K562 (cell line): ENCODE results near the gene RAB24. TPM values are rescaled to one million over a fixed set of nuclear protein-coding genes. Genes with fewer than 3 reads are reported as not detected.

Experiments used
- ATAC-seq: fragments of 200-7000 bp; cut with Tn5 transposase; 3 replicates; pipeline ENCODE4 v1.9.1; 2020; ENCODE audit warnings: moderate library complexity
- BruUV-seq: library from RNA; stranded (reverse); fragments of 400-500 nt; replicated peaks from 2 replicates; lab custom pipeline; 2021; lab: Mats Ljungman, UMichigan
- CTCF ChIA-PET: fragments of 300-600 bp; formaldehyde crosslinking; extraction: SDS; loops from one replicate; lab custom pipeline; 2021; ENCODE audit warnings: low intra/inter-chr PET ratio; lab: Yijun Ruan, JAX
- POLR2A ChIA-PET: fragments of 300-600, 350-650 bp; sonication (Branson Sonifier 250); formaldehyde crosslinking; extraction: SDS; loops from one replicate; lab custom pipeline; 2021; ENCODE audit warnings: antibody characterized with exemption, inconsistent platforms; lab: Yijun Ruan, JAX
- DNase-seq, 4 experiments: peaks; one replicate each; pipeline versions ENCODE4 v3.0.0 to v3.0.0-alpha.2; 2011 to 2018; ENCODE audit warnings: low spot score in 3 of 4, mixed read lengths in 3 of 4; ENCODE audit errors: extremely low read depth in 1 of 4
- FAIRE-seq: peaks from 2 replicates; lab custom pipeline; 2011; peaks lifted over from hg19 to GRCh38; lab: Jason Lieb, UNC
- H2AFZ ChIP-seq: 2 replicates; pipeline ENCODE4 v1.6.0; 2011; ENCODE audit warnings: low read depth, low read length, control low read depth, inconsistent platforms
- H3K27ac ChIP-seq: fragments of 200-600 bp; 3 replicates; pipeline ENCODE4 v1.8.0; 2011; ENCODE audit warnings: low read depth, mild to moderate bottlenecking, control low read depth, inconsistent platforms, low read length, moderate library complexity, mixed read lengths; ENCODE audit errors: extremely low read depth
- H3K27me3 ChIP-seq, 2 experiments: fragments of 300-600 bp in 1 of 2; 2 replicates in 1 of 2; 3 replicates in 1 of 2; pipeline versions ENCODE4 v1.6.0 to v1.8.0; 2011; ENCODE audit warnings: inconsistent platforms in 2 of 2, low read length in 2 of 2, mild to moderate bottlenecking in 1 of 2, mixed read lengths in 1 of 2, moderate library complexity in 1 of 2; ENCODE audit not compliant: control insufficient read depth in 2 of 2, insufficient read depth in 2 of 2
- H3K36me3 ChIP-seq: fragments of 300-600 bp; 3 replicates; pipeline ENCODE4 v1.8.0; 2011; ENCODE audit warnings: mild to moderate bottlenecking, low read length, inconsistent platforms; ENCODE audit not compliant: control insufficient read depth, insufficient read depth
- H3K4me1 ChIP-seq, 2 experiments: fragments of 200-600 bp in 1 of 2; replicated peaks in 1 of 2; 2 replicates in 1 of 2; 3 replicates in 1 of 2; pipeline versions ENCODE4 v1.5.1 to v1.8.0; 2011; ENCODE audit warnings: inconsistent platforms in 2 of 2, low read length in 2 of 2, mild to moderate bottlenecking in 1 of 2, mixed read lengths in 1 of 2, moderate library complexity in 1 of 2; ENCODE audit not compliant: control insufficient read depth in 2 of 2, insufficient read depth in 2 of 2
- H3K4me2 ChIP-seq: 2 replicates; pipeline ENCODE4 v1.6.1; 2011; ENCODE audit warnings: low read length, control low read depth, inconsistent platforms, mixed read lengths; ENCODE audit not compliant: insufficient read depth
- H3K4me3 ChIP-seq: fragments of 200-600 bp; sonication (generic), shearing (Covaris generic); 2 replicates; pipeline ENCODE4 v1.5.1; 2016; ENCODE audit warnings: control low read depth, inconsistent platforms
- H3K79me2 ChIP-seq: fragments of 200-600 bp; 3 replicates; pipeline ENCODE4 v1.8.0; 2011; ENCODE audit warnings: low read length, inconsistent platforms; ENCODE audit not compliant: control insufficient read depth, insufficient read depth
- H3K9ac ChIP-seq, 2 experiments: 2 replicates each; pipeline versions ENCODE4 v1.6.0 to v1.6.1; 2011; ENCODE audit warnings: low read depth in 2 of 2, low read length in 2 of 2, control low read depth in 1 of 2, inconsistent platforms in 1 of 2, mild to moderate bottlenecking in 1 of 2, mixed read lengths in 1 of 2; ENCODE audit not compliant: insufficient read depth in 1 of 2
- H3K9me1 ChIP-seq: one replicate; pipeline ENCODE4 v1.6.0; 2011; ENCODE audit warnings: inconsistent platforms, mild to moderate bottlenecking, low read length, moderate library complexity; ENCODE audit not compliant: control insufficient read depth, insufficient read depth
- H3K9me3 ChIP-seq: replicated peaks from 2 replicates; pipeline ENCODE4 v1.5.1; 2011; ENCODE audit warnings: low read depth, low read length, inconsistent platforms; ENCODE audit not compliant: control insufficient read depth, insufficient read depth
- H4K20me1 ChIP-seq: replicated peaks from 2 replicates; pipeline ENCODE4 v1.6.1; 2011; ENCODE audit warnings: low read length, inconsistent platforms, mixed read lengths; ENCODE audit not compliant: control insufficient read depth, insufficient read depth
- BCL6 ChIP-seq: fragments of 250-450 bp; sonication (Bioruptor Pico); IDR thresholded peaks from 2 replicates; pipeline ENCODE4 v1.4.0; 2020
- CBFA2T3 ChIP-seq: fragments of 450-650 bp; IDR thresholded peaks from 2 replicates; pipeline ENCODE4 v1.6.1; 2017
- CHD2 ChIP-seq: IDR thresholded peaks from 2 replicates; pipeline ENCODE4 v1.6.1; 2011; ENCODE audit warnings: low read depth, low read length
- GATAD2B ChIP-seq: fragments of 450-650 bp; IDR thresholded peaks from 2 replicates; pipeline ENCODE4 v1.6.1; 2017; ENCODE audit warnings: mild to moderate bottlenecking, borderline replicate concordance
- SAFB2 ChIP-seq: fragments of 200-400 bp; formaldehyde crosslinking; IDR thresholded peaks from 2 replicates; pipeline ENCODE4 v1.6.1; 2018; ENCODE audit warnings: borderline replicate concordance, low read length, low read depth, moderate library complexity; ENCODE audit not compliant: severe bottlenecking
- ZNF232 ChIP-seq: sonication (generic); formaldehyde crosslinking; IDR thresholded peaks from 2 replicates; pipeline ENCODE4 v1.8.0; 2022; ENCODE audit warnings: mild to moderate bottlenecking, missing genetic modification reagents
- ZNF347 ChIP-seq: fragments of 450-650 bp; formaldehyde crosslinking; IDR thresholded peaks from 2 replicates; pipeline ENCODE4 v1.4.0; 2020; ENCODE audit warnings: low read depth, mild to moderate bottlenecking, moderate library complexity
- ZNF707 ChIP-seq: fragments of 250-450 bp; sonication (Bioruptor Pico); conservative IDR thresholded peaks from 2 replicates; pipeline ENCODE4 v1.8.0; 2022; ENCODE audit warnings: inconsistent platforms, mild to moderate bottlenecking, moderate library complexity
- WGBS: fragments of 100-300 bp; shearing (Covaris generic); methylation state at CpG from one replicate; pipeline ENCODE4 v1.1.6; 2016; ENCODE audit warnings: low coverage, mixed read lengths; ENCODE audit not compliant: insufficient coverage; ENCODE audit errors: missing lambda C conversion rate; 5-methylcytosine and 5-hydroxymethylcytosine counted together
- in situ Hi-C: fragments of 300-500 bp; cut with MboI; formaldehyde crosslinking; loops from 4 replicates; pipeline ENCODE4 v1.15.0; 2018; ENCODE audit warnings: inconsistent platforms, mixed read lengths
- intact Hi-C: fragments of 100-400 bp; cut with micrococcal nuclease; formaldehyde crosslinking; loops from 2 replicates; pipeline ENCODE4 v1.14.2; 2022
- polyA plus RNA-seq, 8 experiments: library from polyadenylated mRNA; depleted of rRNA in 4 of 8; stranded (reverse) in 5 of 8; unstranded in 3 of 8; fragments of >200 nt; fragmentation: Nextera tagmentation in 2 of 8; fragmentation: Illumina TruSeq in 1 of 8; extraction: Ambion mirVana in 2 of 8; extraction: Trizol in 1 of 8; gene quantifications; 2 replicates each; pipeline versions ENCODE4 v1.2.1 to v1.2.3, GENCODE V29; 2011 to 2014; ENCODE audit warnings: inconsistent platforms in 1 of 8, missing spikeins in 1 of 8
- total RNA-seq, 7 experiments: library from RNA; depleted of rRNA in 6 of 7; stranded (reverse); fragments of >200 nt in 6 of 7; fragmentation: Illumina TruSeq in 2 of 7; extraction: Trizol in 2 of 7; gene quantifications; 2 replicates each; pipeline versions ENCODE4 v1.2.1 to v1.2.3, GENCODE V29; 2011 to 2021; ENCODE audit warnings: low replicate concordance in 1 of 7
- TF ChIP-seq, protein P1 (sequence below): fragments of 450-650 bp; formaldehyde crosslinking; IDR thresholded peaks from 2 replicates; pipeline ENCODE4 v1.4.0; 2020; ENCODE audit warnings: mild to moderate bottlenecking, moderate library complexity
- TF ChIP-seq, protein P2 (sequence below), 2 experiments: fragments of 450-650 bp; formaldehyde crosslinking in 1 of 2; IDR thresholded peaks; 2 replicates each; pipeline versions ENCODE4 v1.4.0 to v1.6.1; 2014 to 2020; ENCODE audit warnings: mild to moderate bottlenecking in 2 of 2, borderline replicate concordance in 1 of 2, low read depth in 1 of 2
- TF ChIP-seq, protein P3 (sequence below): fragments of 450-650 bp; formaldehyde crosslinking; IDR thresholded peaks from 2 replicates; pipeline ENCODE4 v1.4.0; 2020; ENCODE audit warnings: mild to moderate bottlenecking, moderate library complexity

RAB24 gene
- total and polyA plus RNA-seq, 9 of the 15 experiments (the other 6 are each of a cell fraction or from before 2014, with no cell fraction given): 13.9 to 107 (median 34.8) TPM

DNA sequence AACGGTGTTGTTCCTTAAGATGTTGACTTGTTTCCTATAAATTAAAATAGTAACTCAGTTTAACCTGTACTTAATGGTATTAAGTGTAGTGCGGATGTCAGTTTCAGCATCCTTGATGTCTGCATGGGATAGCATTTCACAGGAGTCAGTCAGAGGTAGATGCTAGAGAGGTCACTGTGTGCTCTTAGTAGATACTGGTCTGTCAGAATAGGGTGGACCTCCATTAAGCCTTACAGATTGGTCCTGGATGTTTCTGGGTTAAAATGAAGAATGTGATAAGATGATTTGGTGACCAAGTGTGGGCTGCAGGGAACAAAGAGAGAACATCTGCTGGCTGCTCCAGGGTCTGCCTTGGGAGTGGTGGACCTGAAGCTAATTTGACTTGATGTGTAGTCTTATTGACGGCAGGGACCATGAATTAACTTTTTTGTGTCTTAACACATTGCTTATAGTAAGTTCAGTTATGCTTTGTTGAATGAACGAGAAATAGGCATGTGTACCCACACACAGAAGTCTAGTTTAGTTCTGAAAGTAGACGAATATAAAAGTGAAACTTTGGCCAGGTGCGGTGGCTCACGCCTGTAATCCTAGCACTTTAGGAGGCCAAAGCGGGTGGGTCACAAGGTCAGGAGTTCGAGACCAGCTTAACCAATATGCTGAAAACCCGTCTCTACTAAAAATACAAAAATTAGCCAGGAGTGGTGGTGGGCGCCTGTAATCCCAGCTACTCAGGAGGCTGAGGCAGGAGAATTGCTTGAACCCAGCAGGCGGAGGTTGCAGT is 12.5 kb downstream of the RAB24 start:
- no peak overlapping the region for H2AFZ ChIP-seq
- WGBS: 93% methylated on average over 12 of the region's 12 CpGs
- ATAC-seq (no peak), DNase-seq (no peak), FAIRE-seq (no peak)
- no peaks in the 10 kb centered on the region for H3K79me2 ChIP-seq
- no peak overlapping the region for H3K9ac ChIP-seq
- H4K20me1 ChIP-seq: no peaks in the 10 kb centered on the region
- CTCF ChIA-PET: interaction anchor here (0.6 kb wide), 1 partner anchor 23 kb away, joined by 4 read pairs; no protein-coding TSS in a partner anchor
- H3K9me1 ChIP-seq: no peaks in the 10 kb centered on the region
- H3K27me3 ChIP-seq: no peaks in the 10 kb centered on the region
- intact Hi-C loops (no loop called here), in situ Hi-C loops (no loop called here)
- POLR2A ChIA-PET: interaction anchor here (0.6 kb wide), 1 partner anchor 320 kb away, joined by 6 read pairs; no protein-coding TSS in a partner anchor
- peaks cover 82% of the 10 kb centered on the region for H3K36me3 ChIP-seq
- no peaks in the 10 kb centered on the region for H3K9me3 ChIP-seq
- no peak overlapping the region for H3K4me2 ChIP-seq
- BruUV-seq: no TSS peak
- no peaks in the 10 kb centered on the region for H3K4me1 ChIP-seq
- H3K27ac ChIP-seq: no peak overlapping the region
- no peak overlapping the region for H3K4me3 ChIP-seq
- no peak for TF ChIP-seq ZNF347
- no peak for TF ChIP-seq ZNF707 (CRISPR knock-in tag)
- TF ChIP-seq CHD2: no peak
- no peak for TF ChIP-seq CBFA2T3
- TF ChIP-seq, protein P1, sequence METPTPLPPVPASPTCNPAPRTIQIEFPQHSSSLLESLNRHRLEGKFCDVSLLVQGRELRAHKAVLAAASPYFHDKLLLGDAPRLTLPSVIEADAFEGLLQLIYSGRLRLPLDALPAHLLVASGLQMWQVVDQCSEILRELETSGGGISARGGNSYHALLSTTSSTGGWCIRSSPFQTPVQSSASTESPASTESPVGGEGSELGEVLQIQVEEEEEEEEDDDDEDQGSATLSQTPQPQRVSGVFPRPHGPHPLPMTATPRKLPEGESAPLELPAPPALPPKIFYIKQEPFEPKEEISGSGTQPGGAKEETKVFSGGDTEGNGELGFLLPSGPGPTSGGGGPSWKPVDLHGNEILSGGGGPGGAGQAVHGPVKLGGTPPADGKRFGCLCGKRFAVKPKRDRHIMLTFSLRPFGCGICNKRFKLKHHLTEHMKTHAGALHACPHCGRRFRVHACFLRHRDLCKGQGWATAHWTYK: no peak
- TF ChIP-seq, protein P2, sequence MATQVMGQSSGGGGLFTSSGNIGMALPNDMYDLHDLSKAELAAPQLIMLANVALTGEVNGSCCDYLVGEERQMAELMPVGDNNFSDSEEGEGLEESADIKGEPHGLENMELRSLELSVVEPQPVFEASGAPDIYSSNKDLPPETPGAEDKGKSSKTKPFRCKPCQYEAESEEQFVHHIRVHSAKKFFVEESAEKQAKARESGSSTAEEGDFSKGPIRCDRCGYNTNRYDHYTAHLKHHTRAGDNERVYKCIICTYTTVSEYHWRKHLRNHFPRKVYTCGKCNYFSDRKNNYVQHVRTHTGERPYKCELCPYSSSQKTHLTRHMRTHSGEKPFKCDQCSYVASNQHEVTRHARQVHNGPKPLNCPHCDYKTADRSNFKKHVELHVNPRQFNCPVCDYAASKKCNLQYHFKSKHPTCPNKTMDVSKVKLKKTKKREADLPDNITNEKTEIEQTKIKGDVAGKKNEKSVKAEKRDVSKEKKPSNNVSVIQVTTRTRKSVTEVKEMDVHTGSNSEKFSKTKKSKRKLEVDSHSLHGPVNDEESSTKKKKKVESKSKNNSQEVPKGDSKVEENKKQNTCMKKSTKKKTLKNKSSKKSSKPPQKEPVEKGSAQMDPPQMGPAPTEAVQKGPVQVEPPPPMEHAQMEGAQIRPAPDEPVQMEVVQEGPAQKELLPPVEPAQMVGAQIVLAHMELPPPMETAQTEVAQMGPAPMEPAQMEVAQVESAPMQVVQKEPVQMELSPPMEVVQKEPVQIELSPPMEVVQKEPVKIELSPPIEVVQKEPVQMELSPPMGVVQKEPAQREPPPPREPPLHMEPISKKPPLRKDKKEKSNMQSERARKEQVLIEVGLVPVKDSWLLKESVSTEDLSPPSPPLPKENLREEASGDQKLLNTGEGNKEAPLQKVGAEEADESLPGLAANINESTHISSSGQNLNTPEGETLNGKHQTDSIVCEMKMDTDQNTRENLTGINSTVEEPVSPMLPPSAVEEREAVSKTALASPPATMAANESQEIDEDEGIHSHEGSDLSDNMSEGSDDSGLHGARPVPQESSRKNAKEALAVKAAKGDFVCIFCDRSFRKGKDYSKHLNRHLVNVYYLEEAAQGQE (IDR thresholded peaks at IDR 0.05; ENCODE audit: borderline replicate concordance): no peak
- TF ChIP-seq, protein P2 (CRISPR knock-in tag; IDR thresholded peaks at IDR 0.05; ENCODE audit: low read depth): no peak
- no peak for TF ChIP-seq BCL6 (CRISPR knock-in tag)
- TF ChIP-seq GATAD2B: no peak
- TF ChIP-seq SAFB2: no peak
- TF ChIP-seq, protein P3, sequence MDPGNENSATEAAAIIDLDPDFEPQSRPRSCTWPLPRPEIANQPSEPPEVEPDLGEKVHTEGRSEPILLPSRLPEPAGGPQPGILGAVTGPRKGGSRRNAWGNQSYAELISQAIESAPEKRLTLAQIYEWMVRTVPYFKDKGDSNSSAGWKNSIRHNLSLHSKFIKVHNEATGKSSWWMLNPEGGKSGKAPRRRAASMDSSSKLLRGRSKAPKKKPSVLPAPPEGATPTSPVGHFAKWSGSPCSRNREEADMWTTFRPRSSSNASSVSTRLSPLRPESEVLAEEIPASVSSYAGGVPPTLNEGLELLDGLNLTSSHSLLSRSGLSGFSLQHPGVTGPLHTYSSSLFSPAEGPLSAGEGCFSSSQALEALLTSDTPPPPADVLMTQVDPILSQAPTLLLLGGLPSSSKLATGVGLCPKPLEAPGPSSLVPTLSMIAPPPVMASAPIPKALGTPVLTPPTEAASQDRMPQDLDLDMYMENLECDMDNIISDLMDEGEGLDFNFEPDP (CRISPR knock-in tag): no peak
- TF ChIP-seq ZNF232 (CRISPR knock-in tag): no peak
